Measurements from ENCODE around the gene FANCC.

FANCC gene

DNA sequence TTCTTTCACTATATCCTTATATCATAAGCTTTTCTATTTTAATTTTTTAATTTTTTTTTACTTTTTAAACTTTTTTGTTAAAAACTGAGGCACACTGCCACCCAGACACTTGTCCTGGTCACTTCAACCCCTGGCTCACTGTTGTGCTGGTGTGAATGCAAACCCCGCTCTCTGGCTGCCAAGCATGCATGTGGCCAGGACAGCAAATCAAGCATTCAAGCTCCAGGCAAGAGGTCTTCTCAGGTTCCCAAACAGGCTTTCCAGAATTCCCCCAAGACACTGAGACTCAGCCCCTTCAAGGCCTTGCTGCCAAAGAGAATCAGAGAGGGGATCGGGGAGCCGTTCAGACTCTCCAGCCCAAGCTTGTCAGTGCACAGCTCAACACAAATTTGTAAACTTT is 139.9 kb downstream of the FANCC start:
- DNase-seq (ENCODE audit: low read depth) = no peak
- TF ChIP-seq, protein P1, sequence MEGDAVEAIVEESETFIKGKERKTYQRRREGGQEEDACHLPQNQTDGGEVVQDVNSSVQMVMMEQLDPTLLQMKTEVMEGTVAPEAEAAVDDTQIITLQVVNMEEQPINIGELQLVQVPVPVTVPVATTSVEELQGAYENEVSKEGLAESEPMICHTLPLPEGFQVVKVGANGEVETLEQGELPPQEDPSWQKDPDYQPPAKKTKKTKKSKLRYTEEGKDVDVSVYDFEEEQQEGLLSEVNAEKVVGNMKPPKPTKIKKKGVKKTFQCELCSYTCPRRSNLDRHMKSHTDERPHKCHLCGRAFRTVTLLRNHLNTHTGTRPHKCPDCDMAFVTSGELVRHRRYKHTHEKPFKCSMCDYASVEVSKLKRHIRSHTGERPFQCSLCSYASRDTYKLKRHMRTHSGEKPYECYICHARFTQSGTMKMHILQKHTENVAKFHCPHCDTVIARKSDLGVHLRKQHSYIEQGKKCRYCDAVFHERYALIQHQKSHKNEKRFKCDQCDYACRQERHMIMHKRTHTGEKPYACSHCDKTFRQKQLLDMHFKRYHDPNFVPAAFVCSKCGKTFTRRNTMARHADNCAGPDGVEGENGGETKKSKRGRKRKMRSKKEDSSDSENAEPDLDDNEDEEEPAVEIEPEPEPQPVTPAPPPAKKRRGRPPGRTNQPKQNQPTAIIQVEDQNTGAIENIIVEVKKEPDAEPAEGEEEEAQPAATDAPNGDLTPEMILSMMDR (IDR thresholded peaks at IDR 0.05; ENCODE audit: control insufficient read depth, extremely low read depth, insufficient read depth) = no peak
- no peak overlapping the region for H3K4me3 ChIP-seq (ENCODE audit: low read depth, low read length)

DNA sequence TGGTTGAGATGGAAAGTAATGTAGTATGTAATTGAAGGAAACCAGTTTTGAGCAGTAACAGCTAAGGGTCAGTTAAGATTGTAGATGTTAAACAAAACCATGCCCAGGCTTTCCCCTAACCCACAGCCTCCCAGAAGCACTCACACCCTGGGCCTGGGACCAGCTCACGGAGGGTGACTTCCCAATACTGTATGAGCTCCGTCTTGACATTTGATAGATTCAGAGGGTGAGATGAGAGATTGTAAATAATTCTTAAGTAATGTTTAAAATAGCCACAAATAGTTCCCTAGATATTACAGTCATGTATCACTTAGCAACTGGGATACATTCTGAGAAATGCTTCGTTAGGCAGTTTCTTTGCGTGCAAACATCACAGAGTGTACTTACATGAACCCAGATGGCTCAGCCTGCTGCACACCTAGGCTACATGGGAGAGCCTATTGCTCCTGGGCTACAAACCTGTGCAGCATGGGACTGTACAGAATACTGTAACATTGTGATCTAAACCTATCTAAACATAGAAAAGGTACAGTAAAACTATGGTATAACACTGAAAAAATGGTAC is 140.7 kb downstream of the FANCC start:
- DNase-seq (ENCODE audit: low read depth) = no peak
- no peak overlapping the region for H3K4me3 ChIP-seq (ENCODE audit: low read depth, low read length)
- TF ChIP-seq, protein P1 (IDR thresholded peaks at IDR 0.05; ENCODE audit: control insufficient read depth, extremely low read depth, insufficient read depth) = no peak

- DNase-seq (ENCODE audit: low read depth) = no peak
- TF ChIP-seq, protein P1 (IDR thresholded peaks at IDR 0.05; ENCODE audit: control insufficient read depth, extremely low read depth, insufficient read depth) = no peak
- H3K4me3 ChIP-seq (ENCODE audit: low read depth, low read length) = no peak overlapping the region
These were observed 142.0 kb downstream of the FANCC start for GRCh38 chr9:95175523-95175922.

DNA sequence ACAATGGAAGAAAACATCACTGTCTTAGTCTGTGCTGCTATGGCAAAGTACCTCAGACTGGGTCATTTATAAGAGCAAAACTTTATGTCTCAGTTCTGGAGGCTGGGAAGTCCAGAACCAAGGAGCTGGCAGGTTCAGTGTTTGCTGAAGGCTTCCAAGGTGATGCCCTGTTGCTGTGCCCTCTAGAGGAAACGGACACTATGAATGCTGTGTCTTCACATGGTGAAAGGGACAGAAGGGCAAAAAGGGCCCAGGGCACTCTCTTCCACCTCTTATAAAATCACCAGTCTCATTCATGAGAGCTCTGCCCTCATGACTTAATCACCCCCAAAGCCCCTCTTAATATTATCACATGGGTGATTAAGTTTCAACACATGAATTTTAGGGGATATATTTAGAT is 143.5 kb downstream of the FANCC start:
- TF ChIP-seq, protein P1 (IDR thresholded peaks at IDR 0.05; ENCODE audit: control insufficient read depth, extremely low read depth, insufficient read depth) = 0 out of 2 replicates have a peak, but pooled peaks have one; percentile 41

DNA sequence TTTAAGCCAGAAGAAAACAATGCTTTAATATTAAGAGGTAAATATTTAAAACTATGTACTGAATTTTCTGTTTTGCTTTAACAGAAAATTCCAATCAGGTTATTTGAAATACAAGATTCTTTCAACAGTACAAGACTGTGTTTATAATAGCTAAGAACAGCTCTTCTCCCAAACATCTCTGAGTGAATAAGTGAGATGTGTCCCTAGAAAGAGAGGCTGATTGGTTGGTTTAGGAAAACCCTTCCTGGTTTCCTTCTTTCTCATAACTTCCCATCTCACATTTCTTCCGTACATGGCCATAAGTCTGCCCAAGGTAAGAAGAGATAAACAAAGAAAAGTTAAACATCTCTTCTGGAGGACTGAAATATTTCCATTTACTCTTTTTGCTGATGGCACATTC is 145.9 kb downstream of the FANCC start:
- no peak for DNase-seq (ENCODE audit: low read depth)
- H3K4me3 ChIP-seq (ENCODE audit: low read depth, low read length) = no peak overlapping the region
- TF ChIP-seq, protein P1 (IDR thresholded peaks at IDR 0.05; ENCODE audit: control insufficient read depth, extremely low read depth, insufficient read depth) = no peak

More for the DNA sequence above, 143.5 kb downstream of the FANCC start:
- no peak overlapping the region for H3K4me3 ChIP-seq (ENCODE audit: low read depth, low read length)
- DNase-seq (ENCODE audit: low read depth) = no peak

DNA sequence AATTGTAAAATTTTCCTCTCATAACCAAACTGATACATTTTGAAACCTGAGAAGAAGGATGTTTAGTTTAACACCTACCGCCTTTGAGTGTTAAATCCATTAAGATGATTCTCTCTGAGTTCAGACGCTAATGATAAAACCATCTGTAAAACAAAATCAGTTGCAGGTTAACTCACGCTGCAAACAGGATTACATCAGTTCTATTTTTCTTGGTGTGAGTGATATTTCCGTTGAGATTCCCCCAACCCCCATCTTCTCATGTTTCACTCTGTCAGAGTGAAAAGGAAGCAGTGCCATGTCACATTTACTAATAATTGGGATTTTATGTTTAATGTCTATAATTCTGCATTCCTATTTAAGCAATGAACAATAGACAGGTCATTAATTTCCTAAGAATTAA is 146.5 kb downstream of the FANCC start:
- no peak for DNase-seq (ENCODE audit: low read depth)
- no peak overlapping the region for H3K4me3 ChIP-seq (ENCODE audit: low read depth, low read length)
- TF ChIP-seq, protein P1 (IDR thresholded peaks at IDR 0.05; ENCODE audit: control insufficient read depth, extremely low read depth, insufficient read depth) = no peak

- DNase-seq (ENCODE audit: low read depth) = no peak
- TF ChIP-seq, protein P1 (IDR thresholded peaks at IDR 0.05; ENCODE audit: control insufficient read depth, extremely low read depth, insufficient read depth) = peak; percentile 67
- H3K4me3 ChIP-seq (ENCODE audit: low read depth, low read length) = no peak overlapping the region
These were observed 149.5 kb downstream of the FANCC start for GRCh38 chr9:95167998-95168397.
